CD4-positive, alpha-beta T cell treated with Interleukin-1 beta for 1 hour (primary cell): Measurements from ENCODE around the gene TIAM1.

ENCODE experiments used
- DNase-seq, 2 donors: peaks; one replicate each; pipeline ENCODE4 v3.0.0-alpha.2; 2020 to 2022

The TIAM1 gene

GRCh38 chr21:31162079-31162699 is 181.9 kb downstream of the TIAM1 start:
- no peak for DNase-seq

GRCh38 chr21:31161157-31161556 is 182.9 kb downstream of the TIAM1 start:
- no peak for DNase-seq

GRCh38 chr21:31159808-31160207 is 184.3 kb downstream of the TIAM1 start:
- no peak for DNase-seq

- DNase-seq: peak in 1 of 2 donors; percentile 31
Measured at GRCh38 chr21:31158789-31159581, 185.1 kb downstream of the TIAM1 start.

GRCh38 chr21:31157756-31158155 is 186.3 kb downstream of the TIAM1 start:
- no peak for DNase-seq

GRCh38 chr21:31156662-31157061 is 187.4 kb downstream of the TIAM1 start:
- DNase-seq: no peak

- DNase-seq: no peak
Measured at GRCh38 chr21:31156169-31156568, 187.9 kb downstream of the TIAM1 start.

- no peak for DNase-seq
Measured at GRCh38 chr21:31151156-31152045, 192.7 kb downstream of the TIAM1 start.

- DNase-seq: no peak
Measured at GRCh38 chr21:31145274-31145673, 198.8 kb downstream of the TIAM1 start.

- no peak for DNase-seq
Measured at GRCh38 chr21:31143036-31143435, 201.0 kb downstream of the TIAM1 start.

- DNase-seq: peak in 1 of 2 donors; percentile 33
Measured at GRCh38 chr21:31142600-31142999, 201.5 kb downstream of the TIAM1 start.

GRCh38 chr21:31141389-31142000 is 202.6 kb downstream of the TIAM1 start:
- DNase-seq: no peak

- DNase-seq: no peak
Measured at GRCh38 chr21:31140676-31141075, 203.4 kb downstream of the TIAM1 start.

GRCh38 chr21:31140025-31140424 is 204.0 kb downstream of the TIAM1 start:
- no peak for DNase-seq

- no peak for DNase-seq
Measured at GRCh38 chr21:31137960-31138359, 206.1 kb downstream of the TIAM1 start.

- no peak for DNase-seq
Measured at GRCh38 chr21:31136891-31137290, 207.2 kb downstream of the TIAM1 start.

GRCh38 chr21:31135531-31136184 is 208.4 kb downstream of the TIAM1 start:
- DNase-seq: no peak

GRCh38 chr21:31133243-31133830 is 210.7 kb downstream of the TIAM1 start:
- no peak for DNase-seq

GRCh38 chr21:31132574-31133242 is 211.4 kb downstream of the TIAM1 start:
- DNase-seq: peak; percentile 63 to 79

GRCh38 chr21:31130821-31131220 is 213.2 kb downstream of the TIAM1 start:
- no peak for DNase-seq

GRCh38 chr21:31128234-31128633 is 215.8 kb downstream of the TIAM1 start:
- DNase-seq: no peak
